ENCODE results near the gene ASAP3.

ASAP3 gene

DNA sequence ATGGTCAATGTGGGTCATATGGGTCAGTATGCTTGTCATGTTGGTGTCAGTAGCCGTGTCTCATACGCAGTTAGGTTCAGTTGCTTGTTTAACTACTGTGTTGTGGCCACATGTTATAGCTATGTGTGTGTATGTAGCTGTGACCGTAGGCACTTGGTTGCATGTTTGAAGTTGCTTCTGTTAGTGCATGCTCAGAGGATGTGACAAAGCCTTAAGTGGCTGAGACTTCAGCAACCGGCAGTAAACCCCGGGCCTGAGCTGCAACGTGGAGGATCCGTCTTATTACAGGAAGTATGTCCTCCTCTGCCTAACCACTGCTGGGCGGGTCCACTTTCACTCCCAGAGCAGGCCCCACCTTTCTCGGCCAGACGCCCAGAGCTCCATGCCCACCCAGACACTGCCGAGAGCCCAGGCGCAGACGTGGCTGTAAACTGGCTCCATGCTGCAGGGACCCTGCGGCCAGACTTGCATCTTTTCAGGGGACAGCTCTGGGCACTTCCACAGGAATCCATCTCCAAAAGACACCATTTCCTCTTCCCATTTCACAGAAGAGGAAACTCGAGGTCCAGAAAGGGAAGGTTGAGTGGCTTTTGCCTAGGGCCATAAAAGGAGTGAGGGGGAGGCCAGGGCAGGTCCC lies 61.6 kb downstream of the ASAP3 start:
- DNase-seq = no peak

DNA sequence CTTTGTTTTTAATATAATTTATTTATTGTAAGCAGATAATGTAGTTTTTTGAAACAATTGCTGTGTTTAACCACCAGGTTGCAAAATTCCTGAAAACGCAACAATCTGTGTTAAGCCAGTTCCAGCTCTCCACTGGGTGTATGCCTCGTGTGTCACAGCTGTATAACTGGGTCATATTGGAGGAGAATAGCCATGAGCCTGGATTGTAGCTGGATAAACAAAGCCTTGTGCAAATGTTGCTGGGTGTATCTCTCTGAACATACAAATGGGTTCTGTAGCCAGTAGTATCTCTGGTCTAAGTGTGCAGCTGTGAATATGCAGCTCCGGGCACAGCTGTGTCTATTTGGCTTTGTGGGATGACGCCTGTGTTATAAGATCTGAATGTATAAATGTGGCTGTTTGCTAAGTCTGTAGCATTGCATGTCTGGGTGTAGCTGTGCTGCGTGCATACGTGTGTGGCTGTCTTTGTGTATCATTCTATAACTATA lies 62.2 kb downstream of the ASAP3 start:
- no peak for DNase-seq

DNA sequence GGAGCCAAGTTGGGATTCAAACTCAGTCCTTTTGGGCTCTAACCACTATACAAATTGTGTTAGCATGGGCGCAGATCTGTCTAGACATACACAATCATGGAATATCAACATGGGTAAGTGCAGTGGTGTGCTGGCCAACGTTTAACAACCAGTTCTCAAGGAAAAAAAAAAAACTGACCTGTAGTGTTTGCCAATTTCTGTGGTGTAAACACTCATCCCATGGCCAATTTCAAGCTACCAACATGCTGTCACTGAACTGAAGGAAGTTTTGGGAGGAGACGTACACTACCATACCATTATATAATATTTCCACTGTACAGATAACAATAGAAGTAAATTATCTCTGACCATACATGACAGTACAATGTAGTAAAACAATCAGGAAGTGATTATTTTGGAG lies 62.6 kb downstream of the ASAP3 start:
- no peak for DNase-seq

DNA sequence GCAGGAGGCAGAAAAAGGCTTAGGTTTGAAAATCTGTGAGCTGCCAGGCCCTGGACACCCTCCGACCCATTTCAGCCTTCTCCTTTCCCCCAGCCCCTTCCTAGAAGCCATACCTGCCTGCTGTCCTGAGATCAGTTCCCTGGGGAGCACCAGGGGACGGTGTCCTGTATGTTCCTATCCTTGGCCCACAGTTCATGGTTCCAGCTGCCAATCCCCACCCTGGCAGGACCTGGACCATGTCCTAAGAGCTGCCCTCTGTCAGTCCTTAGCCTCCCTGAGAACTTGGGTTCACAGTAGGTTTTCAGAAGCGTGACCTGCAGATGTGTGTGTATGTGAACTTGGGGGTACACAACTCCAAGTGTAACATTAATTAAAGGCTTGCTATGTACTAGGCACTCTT lies 63.2 kb downstream of the ASAP3 start:
- DNase-seq = no peak

DNA sequence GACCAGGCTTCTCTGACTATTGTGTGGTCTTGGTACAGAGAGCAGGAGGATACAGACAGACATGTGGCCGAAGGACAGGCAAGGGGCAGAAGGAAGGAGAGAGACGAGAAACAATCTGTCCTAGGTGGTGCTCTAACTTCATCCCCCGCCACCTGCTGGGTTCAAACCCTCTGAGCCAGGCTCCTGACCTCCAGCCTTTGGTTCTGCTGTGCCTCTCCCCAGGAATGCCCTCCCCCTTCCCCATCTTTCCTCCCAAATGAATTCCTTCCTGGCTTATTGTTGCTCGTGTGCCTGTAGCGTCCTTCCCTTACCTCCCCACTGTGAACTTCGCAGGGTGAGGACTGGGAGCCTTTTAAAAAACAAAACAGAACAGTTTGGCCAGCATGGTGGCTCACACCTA lies 64.8 kb downstream of the ASAP3 start:
- DNase-seq = no peak

DNA sequence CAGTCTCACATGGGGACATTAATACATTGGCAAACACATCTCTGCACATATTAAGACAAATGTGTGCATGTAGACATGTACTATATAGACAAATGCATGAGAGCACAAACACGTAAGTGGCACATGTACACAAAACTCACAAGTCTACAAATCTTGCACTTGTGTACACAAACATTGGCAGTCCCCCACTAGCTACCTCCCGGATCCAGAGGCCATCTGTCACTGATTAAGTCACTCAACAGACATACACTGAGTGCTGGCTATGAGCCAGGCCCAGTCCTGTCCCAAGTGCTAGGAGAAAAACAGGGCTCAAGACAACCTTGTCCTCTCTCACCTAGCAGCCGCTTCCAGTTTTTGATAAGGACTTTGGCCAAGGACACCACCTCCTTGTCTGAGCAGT lies 66.4 kb downstream of the ASAP3 start:
- peak; percentile 61 for DNase-seq

DNA sequence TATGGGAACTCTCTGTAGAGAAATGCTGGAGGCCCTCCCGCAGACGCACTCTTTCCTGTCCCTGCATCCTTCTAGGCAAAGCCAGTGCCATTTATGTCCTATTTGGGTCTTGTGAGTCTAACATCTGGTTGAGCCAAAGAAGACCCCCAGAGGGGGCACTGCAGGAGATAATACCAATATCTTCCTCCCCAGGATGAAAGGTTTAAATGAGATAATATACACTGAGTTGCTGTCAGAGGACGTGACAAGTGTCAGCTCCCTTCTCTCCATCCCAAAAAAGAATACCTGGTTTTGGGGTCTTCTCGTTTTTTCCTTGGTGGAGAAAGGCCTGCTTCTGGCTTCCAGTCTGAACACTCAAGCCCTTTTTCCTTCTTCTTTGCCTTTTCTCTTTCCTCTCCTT lies 67.0 kb downstream of the ASAP3 start:
- no peak for DNase-seq

DNA sequence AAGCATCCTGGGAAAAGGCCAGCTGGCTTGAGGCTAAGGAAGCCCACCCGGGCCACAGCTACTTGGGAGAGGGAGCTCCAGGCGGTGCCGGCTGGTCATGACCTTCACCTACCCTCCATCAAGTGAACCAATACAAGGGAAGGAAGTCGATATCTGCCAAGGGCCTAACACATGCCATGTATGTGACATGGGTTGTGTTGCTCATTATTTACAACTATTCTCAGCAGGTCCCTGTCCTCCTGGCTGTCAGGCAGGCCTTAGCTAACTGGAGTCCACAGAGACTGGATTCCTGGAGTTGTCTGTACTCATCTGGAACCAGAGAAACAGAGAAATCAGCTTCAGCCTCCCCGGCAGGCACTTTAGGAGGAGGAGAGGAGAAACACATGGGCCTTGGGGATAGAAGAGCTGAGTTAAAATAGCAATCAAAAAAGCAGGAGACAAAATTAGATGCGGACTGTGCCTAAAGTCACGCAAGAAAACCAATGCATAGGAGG lies 75.1 kb downstream of the ASAP3 start:
- no peak for DNase-seq

DNA sequence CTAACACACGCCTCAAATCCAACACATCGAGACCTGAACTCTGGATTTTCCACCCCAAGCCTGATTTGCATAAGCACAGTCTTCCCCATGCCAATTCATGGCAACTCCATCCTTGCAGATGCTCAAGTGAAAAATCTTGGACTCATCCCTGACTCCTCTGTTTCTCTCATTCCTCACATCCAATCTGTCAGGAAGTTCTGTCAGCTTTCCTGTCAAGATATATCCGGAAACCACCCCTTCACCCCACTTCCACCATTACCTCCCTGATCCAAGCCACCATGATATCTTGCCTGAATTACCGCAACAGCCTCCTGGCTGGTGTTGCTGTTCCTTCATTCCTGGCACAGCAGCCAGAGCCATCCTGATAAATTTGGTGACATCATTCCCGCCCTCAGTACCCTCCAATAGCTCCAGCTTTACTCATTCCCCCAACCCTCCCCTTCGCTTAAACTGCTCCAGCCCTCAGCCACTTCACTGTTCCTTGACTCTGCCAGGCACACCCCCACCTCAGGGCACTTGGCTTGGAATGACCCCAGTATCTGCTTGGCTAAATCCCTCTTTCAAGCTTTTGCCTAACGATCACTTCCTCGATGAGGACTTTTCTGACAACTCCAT lies 76.9 kb downstream of the ASAP3 start:
- no peak for DNase-seq

DNA sequence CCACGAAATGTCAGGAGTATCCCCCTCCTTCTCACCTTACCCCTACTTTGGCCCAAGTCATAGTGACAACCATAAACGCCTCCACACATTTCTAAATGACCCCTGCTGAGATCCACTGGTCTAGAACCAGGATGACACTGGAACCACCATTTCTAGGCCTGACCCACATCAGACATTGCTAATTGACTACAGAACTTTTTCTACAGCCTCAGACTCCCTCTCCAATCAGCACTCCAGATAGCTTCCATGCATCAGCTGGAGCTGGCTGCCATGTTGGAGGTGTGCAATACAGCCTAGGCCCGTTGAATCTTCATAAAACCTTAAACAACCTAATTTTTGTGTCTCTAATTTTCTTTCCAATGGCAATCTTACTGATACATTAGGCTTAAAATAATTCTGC lies 78.0 kb downstream of the ASAP3 start:
- DNase-seq = no peak

DNA sequence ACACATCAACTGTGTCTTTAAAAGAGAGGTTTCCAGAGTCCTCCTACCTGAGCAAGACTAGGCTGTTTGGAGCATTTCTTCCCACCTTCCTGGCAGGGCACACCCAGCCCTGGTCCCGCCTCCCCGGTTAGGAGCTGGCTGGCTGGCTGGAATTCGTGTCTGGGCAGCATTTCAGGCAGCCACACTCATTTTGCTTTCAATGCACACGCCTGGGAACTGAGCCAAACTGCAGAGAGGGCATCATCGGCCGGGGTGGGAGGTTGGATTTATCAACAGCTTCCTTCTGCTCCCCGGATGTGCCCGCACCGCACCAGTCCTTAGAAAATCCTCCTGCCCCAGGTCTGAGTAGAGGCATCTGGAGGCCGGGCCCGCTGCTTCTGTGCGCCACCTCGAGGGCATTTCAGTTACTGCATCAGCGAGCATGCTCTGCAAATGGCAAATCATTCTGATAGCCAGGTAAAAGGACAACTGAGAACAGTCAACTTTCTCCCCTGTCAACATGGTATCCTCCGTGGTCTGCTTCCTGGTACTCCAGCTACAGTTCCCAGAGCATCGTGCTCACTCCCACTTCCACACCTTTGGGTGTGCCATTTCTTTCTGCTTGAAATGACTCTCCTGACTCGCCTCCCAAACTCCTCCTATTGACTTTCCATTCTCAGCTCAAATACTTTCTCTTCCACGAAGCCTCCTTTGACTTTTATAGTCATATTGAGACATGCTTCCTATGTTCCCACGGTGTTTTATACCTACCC lies 80.1 kb downstream of the ASAP3 start:
- peak; percentile 99 for DNase-seq

DNA sequence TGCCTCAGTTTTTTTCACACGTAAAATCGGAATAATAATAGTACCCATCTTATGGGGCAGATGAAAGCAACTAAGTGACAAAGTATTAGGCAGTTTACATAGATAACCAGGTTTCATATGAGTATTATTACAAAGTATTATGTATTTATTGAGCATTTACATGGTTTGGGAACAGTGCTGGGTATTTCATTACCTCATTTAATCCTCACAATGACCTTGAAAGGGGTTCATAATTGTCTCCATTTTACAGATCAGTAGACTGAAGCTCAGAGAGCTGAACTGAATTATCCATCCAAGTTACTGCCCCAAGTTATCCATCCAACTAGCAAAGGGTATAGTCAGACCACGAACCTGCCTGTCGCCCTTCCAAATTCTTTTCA lies 80.6 kb downstream of the ASAP3 start:
- no peak for DNase-seq

DNA sequence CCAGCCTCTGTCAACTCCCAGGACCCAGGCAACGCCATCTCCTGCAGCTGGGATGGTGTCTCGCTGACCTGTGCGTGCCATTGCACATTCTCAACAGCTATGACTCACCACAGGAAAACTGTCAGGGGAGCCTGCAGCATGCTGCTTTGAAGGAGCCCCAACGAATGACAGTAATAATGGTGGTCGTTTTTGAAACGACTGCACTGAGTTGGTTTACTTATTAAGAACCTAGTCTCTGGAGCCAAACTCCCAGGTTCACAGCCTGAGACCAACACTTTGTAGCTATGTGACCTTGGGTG lies 81.0 kb downstream of the ASAP3 start:
- DNase-seq = no peak

DNA sequence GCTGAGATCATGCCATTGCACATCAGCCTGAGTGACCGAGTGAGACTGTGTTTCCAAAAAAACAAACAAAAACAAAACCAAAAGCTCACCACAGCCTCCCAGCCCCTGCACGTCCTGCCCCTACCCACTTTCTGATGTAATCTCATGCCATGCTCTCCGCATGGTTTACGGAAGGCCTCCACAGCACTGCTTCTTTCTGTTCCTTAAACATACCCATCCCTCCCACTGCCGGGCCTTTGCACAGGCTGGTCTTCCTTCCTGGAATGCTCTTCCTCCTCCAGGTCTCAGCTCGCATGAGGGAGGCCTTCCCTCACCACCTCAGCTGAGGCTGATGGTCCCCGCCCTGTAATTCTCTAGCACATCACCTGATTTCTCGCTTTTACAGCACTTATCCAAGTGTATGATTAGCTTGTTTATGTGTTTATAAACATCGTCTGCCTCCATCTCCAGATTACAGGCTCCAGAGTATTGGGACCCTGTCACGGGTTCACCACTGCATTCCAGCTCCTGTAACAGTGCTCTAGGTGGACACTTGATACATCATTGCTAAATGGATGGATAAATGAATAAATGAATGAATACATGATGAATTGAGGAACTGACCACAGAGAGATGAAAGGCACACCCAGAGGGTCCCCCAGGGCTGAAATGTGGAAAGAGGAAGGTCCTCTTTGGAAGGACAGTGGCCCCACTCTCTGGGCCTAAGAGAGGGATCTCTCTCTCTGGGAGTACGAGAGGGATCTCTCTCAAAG lies 81.5 kb downstream of the ASAP3 start:
- no peak for DNase-seq

DNA sequence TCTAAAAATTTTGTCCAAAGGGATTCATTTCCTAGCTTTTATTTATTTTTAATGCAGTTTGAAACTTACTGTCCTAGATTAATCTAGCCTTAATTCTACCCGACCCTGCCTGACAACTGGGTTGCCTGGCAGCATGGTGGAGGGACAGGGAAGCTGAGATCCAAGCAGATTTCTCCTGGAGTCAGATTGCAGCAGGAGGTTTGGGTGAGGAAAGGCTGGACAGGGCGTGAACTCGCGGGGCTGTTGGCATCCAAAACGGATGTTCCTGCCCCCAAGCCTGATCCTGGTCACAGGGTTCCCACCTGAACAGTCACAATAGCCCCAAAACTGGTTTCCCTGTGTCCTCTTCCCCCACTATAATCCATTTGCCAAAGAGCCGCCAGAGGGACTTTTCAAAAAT lies 82.7 kb downstream of the ASAP3 start:
- DNase-seq = no peak

DNA sequence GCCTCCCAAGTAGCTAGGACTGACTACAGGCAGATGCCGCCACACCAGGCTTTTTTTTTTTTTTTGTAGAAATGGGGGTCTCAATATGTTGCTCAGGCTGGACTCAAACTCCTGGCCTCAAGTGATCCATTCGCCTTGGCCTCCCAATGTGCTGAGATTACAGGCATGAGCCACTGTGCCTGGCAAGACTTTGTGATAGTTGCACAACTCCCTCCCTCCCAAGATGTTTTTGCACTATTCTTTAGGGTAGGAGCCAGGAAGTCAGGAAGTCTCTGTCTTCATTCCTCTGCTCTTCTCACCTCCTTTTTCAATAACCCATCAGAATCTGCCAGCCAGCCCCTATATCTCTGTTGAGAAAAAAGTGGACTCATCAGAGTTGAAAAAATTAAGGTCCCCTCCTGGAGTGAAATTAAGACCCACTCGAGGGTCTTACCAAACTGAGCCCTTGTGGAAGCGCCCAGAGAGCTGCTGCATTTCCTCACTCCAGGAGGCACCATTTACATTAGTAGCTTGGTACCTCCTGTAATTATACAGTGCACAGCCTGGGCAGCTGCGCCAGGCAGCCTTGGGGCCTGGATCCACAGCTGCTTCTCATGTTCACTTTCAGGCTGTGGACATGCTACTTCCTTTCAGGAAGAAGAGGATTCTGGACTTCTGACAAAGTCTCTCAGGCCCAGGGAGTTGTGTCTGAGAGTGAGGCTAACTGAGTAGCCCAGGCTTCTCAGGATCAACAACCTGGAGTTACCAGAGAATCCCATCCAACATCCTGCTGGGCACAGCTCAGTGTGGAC lies 83.5 kb downstream of the ASAP3 start:
- no peak for DNase-seq

DNA sequence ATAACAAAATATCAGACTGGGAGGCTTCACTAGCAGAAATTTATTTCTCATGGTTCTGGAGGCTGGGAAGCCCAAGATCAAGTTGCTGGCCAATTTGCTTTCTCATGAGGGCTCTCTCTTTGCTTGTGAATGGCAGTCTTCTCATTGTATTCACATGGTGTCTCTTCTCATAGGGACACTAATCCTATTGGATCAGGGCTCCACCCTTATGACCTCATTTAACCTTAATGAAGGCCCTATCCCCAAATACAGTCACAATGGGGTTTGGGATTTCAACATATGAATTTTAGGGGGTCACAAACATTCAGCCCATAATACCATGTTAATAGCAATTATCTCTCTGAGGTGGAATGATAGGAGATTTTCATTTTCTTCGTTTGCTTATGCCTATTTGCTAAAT lies 84.8 kb downstream of the ASAP3 start:
- no peak for DNase-seq

DNA sequence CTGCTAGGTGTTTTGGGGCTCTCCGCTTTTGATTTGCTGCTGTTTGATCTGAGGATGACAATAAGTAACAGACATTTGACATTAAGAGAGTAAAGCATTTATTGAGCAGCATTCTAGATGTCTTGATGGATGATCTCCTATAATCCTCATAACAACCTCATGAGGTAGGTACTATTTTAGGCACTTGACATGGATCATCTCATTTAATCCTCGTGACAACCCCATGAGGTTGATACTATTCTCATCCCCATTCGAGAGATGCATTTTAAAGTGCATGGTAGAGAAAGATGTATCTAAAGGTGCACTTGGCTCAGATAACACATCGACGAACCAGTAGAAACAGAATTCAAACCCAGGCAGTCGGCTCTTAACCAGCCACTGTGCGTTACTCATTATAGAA lies 86.1 kb downstream of the ASAP3 start:
- DNase-seq = no peak

DNA sequence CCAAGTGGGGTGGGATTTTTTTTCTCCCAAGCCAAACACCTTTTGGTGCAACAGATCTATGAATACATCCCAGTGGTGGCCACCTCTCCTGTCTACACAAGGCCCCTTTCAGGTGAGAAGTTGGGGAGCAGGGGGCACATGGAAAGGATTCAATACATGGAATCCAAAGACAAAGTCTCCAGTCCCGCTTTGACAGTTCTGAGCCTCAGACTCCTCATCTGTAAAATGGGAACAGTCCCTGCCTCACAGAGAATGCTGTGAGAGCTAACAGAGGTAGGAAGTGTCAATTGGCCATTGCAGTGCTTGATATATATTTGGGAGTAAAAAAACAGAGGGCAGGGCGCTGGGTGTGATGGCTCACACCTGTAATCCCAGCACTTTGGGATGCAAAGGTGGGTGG lies 87.6 kb downstream of the ASAP3 start:
- no peak for DNase-seq

DNA sequence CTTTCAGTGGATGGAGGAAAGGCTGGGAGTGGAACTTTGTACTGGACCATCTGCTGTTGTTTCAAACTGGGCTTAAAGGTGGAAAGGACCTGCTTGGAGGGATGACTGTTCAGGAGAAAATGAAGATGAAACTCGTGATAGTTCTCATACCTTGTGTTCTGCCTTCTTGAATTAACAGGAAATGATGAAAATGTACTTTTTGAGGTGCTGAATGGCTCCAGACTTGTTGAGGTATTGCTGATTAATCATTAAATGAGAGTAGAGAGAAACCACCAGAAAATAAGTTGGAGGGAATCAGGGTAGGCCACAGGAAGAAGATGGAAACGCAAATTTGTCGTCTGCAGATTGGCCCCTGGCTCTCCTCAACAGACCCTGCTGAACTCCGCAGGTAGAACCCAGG lies 88.1 kb downstream of the ASAP3 start:
- DNase-seq = no peak

DNA sequence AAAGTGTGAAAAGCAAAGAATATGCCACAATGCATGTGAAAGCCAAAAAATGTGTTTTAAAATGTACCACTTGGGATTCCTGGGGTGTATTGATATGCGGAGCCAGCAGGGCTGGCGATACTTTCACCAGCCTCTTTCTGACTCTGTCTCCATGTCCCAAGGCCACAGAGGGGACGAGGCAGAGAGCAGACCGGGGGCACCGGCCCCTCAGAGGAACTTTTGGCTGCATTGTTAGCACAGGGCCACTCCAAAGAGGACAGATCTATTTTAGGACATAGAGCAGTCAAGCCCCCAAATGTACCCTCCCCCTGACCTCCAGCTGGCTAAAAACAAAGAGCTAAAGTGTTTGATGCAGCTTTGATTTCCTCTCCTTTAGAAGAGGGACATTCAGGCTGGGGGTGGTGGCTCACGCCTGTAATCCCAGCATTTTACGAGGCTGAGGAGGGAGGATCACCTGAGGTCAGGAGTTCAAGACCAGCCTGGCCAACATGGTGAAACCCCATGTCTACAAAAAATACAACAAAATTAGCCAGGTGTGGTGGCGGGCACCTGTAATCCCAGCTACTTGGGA lies 88.7 kb downstream of the ASAP3 start:
- DNase-seq = no peak

DNA sequence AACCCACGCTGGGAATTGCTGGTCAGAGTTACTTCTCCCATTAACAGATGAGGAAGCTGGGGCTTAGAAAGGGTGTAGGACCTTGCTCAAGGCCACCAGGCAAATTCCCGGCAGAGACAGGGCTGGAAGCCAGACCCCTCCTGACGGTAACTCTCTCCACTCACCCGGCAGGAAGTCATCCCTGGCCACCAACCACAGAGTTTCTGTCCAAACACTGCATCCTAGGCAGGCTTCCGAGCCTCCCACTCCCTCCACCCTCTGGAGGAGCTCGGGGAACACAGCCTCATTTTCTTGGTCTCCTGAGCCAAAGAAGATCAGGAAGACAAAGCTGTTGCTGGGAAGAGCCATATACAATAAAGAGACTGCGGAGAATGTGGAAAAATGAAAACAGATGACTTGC lies 89.3 kb downstream of the ASAP3 start:
- no peak for DNase-seq

DNA sequence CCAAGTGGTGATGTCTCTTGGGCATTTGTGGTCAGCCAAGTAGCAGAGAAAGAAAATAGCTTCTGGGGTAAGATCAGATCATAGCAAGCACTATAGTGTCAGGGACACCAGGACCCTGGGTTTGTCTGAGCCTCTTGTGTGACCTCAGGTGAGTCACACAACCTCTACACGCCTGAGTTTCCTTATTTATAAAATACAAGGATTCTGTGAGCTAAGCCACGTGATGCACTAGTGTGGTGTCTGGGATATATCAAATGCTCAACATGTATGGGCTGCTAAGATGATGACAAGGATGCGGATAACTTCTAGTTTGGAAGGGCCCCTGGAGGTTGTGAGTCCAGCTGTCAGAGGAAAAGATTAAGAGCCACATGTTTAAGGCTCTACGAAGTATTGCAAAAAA lies 89.8 kb downstream of the ASAP3 start:
- DNase-seq = no peak
